ENCODE measurements around the gene CHRNA4.

DNA sequence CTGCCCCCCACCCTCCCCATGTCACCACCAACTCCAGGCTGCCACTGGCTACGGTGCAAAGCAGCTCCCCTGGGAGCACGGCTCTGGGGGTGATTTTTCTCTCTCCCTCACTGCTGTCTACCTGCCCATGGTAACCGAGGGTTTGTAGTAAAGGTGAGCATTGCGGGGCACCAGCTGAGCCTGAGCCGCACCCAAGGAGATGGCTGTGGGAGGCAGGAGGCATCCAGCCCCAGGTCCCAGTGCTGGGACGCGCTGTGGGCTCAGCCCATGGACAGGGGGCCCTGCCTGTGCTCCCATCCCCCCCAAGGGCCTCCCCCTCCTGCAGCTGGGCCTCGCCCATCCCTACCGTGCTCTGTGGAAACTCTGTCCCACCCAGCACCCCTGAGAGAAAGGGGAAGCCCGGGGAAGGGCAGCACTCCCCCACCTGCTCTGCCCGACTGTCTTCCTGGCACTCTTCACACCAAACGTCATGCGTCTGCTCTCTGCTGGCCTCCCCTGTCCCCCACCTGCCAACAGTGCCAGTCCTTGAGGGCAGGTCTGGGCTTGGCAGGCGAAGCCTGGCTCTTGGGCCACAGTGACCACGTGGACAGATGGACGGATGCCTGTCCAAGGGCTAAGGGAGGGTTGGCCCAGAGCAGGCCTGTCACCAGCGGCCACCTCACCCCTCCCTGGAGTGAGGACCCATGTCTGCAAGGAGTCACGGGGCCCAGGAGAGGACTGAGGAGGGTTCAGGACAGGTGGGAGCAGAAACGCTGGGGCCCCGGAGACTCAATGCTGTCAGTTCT lies 3.8 kb upstream of the CHRNA4 start:
- TF ChIP-seq, protein P1, sequence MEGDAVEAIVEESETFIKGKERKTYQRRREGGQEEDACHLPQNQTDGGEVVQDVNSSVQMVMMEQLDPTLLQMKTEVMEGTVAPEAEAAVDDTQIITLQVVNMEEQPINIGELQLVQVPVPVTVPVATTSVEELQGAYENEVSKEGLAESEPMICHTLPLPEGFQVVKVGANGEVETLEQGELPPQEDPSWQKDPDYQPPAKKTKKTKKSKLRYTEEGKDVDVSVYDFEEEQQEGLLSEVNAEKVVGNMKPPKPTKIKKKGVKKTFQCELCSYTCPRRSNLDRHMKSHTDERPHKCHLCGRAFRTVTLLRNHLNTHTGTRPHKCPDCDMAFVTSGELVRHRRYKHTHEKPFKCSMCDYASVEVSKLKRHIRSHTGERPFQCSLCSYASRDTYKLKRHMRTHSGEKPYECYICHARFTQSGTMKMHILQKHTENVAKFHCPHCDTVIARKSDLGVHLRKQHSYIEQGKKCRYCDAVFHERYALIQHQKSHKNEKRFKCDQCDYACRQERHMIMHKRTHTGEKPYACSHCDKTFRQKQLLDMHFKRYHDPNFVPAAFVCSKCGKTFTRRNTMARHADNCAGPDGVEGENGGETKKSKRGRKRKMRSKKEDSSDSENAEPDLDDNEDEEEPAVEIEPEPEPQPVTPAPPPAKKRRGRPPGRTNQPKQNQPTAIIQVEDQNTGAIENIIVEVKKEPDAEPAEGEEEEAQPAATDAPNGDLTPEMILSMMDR (optimal IDR thresholded peaks at IDR 0.05 in 1 of 3, IDR thresholded peaks at IDR 0.05 in 1 of 3, conservative IDR thresholded peaks at IDR 0.05 in 1 of 3; ENCODE audit: extremely low read depth in 1 of 3, insufficient read depth in 2 of 3, low read length in 3 of 3), result no peak
- no peak for TF ChIP-seq EZH2 (IDR thresholded peaks at IDR 0.05; ENCODE audit: low read length)
